ENCODE data around the gene CBARP.

GRCh38 chr19:1248139-1248785 is 10.5 kb upstream of the CBARP start, which contains the start of gene MIDN:
- no peak for TF ChIP-seq EZH2 (IDR thresholded peaks at IDR 0.05; ENCODE audit: borderline replicate concordance, low read length)
- TF ChIP-seq CTCF (conservative IDR thresholded peaks at IDR 0.05 in 1 of 2, IDR thresholded peaks at IDR 0.05 in 1 of 2; ENCODE audit: extremely low read depth in 1 of 2, insufficient read depth in 1 of 2, low read depth in 1 of 2, low read length in 2 of 2), result no peak

Data from mammary epithelial cell (primary cell).